GM23248 (cell line): Measurements from ENCODE around the gene TAMALIN. TPM values are rescaled to one million over a fixed set of nuclear protein-coding genes. Genes with fewer than 3 reads are reported as not detected.

Experiments used
- DNase-seq: peaks from one replicate; pipeline ENCODE4 v3.0.0-alpha.2; 2015
- H2AFZ ChIP-seq: fragments of 200-600 bp; sonication (generic); 2 replicates; pipeline ENCODE4 v1.6.1; 2016; ENCODE audit warnings: antibody characterized with exemption
- H3F3A ChIP-seq: fragments of 200-600 bp; sonication (generic); 2 replicates; pipeline ENCODE4 v1.6.1; 2016; ENCODE audit warnings: mild to moderate bottlenecking, antibody characterized with exemption, mixed run types; ENCODE audit not compliant: insufficient read depth
- H3K27ac ChIP-seq: fragments of 200-600 bp; sonication (generic); 2 replicates; pipeline ENCODE4 v1.5.1; 2016; ENCODE audit warnings: mild to moderate bottlenecking
- H3K27me3 ChIP-seq: fragments of 200-600 bp; sonication (generic); replicated peaks from 2 replicates; pipeline ENCODE4 v1.6.1; 2016; ENCODE audit warnings: mild to moderate bottlenecking; ENCODE audit not compliant: insufficient read depth
- H3K36me3 ChIP-seq: fragments of 200-600 bp; sonication (generic); 2 replicates; pipeline ENCODE4 v1.6.1; 2016; ENCODE audit warnings: low read depth, mild to moderate bottlenecking
- H3K4me1 ChIP-seq: fragments of 200-600 bp; sonication (generic); 2 replicates; pipeline ENCODE4 v1.6.1; 2016; ENCODE audit warnings: mild to moderate bottlenecking; ENCODE audit not compliant: insufficient read depth
- H3K4me2 ChIP-seq: fragments of 200-600 bp; sonication (generic); one replicate; pipeline ENCODE4 v1.6.1; 2016; ENCODE audit warnings: mild to moderate bottlenecking; ENCODE audit not compliant: unreplicated experiment
- H3K4me3 ChIP-seq: fragments of 200-600 bp; sonication (generic); 2 replicates; pipeline ENCODE4 v1.5.1; 2016; ENCODE audit warnings: mild to moderate bottlenecking
- H3K79me2 ChIP-seq: fragments of 200-600 bp; sonication (generic); 2 replicates; pipeline ENCODE4 v1.6.1; 2016; ENCODE audit warnings: mild to moderate bottlenecking; ENCODE audit not compliant: insufficient read depth
- H3K9ac ChIP-seq: fragments of 200-600 bp; sonication (generic); 2 replicates; pipeline ENCODE4 v1.6.1; 2016; ENCODE audit warnings: mild to moderate bottlenecking
- H3K9me2 ChIP-seq: fragments of 200-600 bp; sonication (generic); 2 replicates; pipeline ENCODE4 v1.6.1; 2016; ENCODE audit warnings: mixed run types, mild to moderate bottlenecking, moderate library complexity; ENCODE audit not compliant: insufficient read depth
- H3K9me3 ChIP-seq: fragments of 200-600 bp; sonication (generic); one replicate; pipeline ENCODE4 v1.6.1; 2017; ENCODE audit warnings: low read depth
- H4K20me1 ChIP-seq: fragments of 200-600 bp; sonication (generic); 2 replicates; pipeline ENCODE4 v1.6.0; 2016; ENCODE audit not compliant: insufficient read depth
- EZH2 ChIP-seq: fragments of 200-600 bp; sonication (generic); IDR thresholded peaks from 2 replicates; pipeline ENCODE4 v1.6.1; 2018; ENCODE audit warnings: antibody characterized with exemption, mild to moderate bottlenecking; ENCODE audit not compliant: insufficient read depth, poor library complexity, severe bottlenecking
- EZH2phosphoT487 ChIP-seq: fragments of 200-600 bp; sonication (generic); IDR thresholded peaks from 2 replicates; pipeline ENCODE4 v1.6.1; 2018; ENCODE audit warnings: antibody characterized with exemption, moderate library complexity, mild to moderate bottlenecking, low read depth; ENCODE audit not compliant: insufficient read depth
- WGBS, 2 experiments: methylation state at CpG; one replicate each; pipeline ENCODE4 v1.1.6; 2015 to 2017; ENCODE audit warnings: low lambda C conversion rate in 2 of 2, low coverage in 1 of 2; ENCODE audit errors: missing lambda C conversion rate in 2 of 2; 5-methylcytosine and 5-hydroxymethylcytosine counted together
- in situ Hi-C: fragments of 300-500 bp; cut with MboI; formaldehyde crosslinking; loops from 2 replicates; pipeline ENCODE4 v1.15.0; 2020
- polyA plus RNA-seq: library from polyadenylated mRNA; unstranded; fragments of >200 nt; fragmentation: Nextera tagmentation; extraction: Ambion mirVana; gene quantifications from 2 replicates; pipeline ENCODE4 v1.2.1, GENCODE V29; 2016
- total RNA-seq: library from RNA; depleted of rRNA; stranded (reverse); fragments of >200 nt; shearing (Covaris generic); gene quantifications from 2 replicates; pipeline ENCODE4 v1.2.3, GENCODE V29; 2014

TAMALIN gene
- total and polyA plus RNA-seq, 2 experiments from 2014 or later, result 2.2 TPM; not detected in 1

GRCh38 chr12:51994539-51994820 is 12.3 kb upstream of the TAMALIN start:
- peaks cover 12% of the 10 kb centered on the region for H3K4me1 ChIP-seq
- H3K27me3 ChIP-seq, result no peaks in the 10 kb centered on the region
- no peak overlapping the region for H3K9ac ChIP-seq
- H3K36me3 ChIP-seq, result peaks cover 7% of the 10 kb centered on the region; the same call in 1 of the 2 replicates
- TF ChIP-seq EZH2phosphoT487 (no peak), EZH2 (no peak)
- H3K79me2 ChIP-seq, result no peaks in the 10 kb centered on the region
- 82 to 84% methylated on average over 17 of the region's 17 CpGs for WGBS, 2 experiments
- 0 out of 2 replicates have a peak, but pooled peaks cover 4% of the 10 kb centered on the region for H3F3A ChIP-seq
- H3K9me2 ChIP-seq, result no peaks in the 10 kb centered on the region
- no peak overlapping the region for H3K4me2 ChIP-seq
- in situ Hi-C loops, result no loop called here
- H4K20me1 ChIP-seq, result no peaks in the 10 kb centered on the region; the same call in 1 of the 2 replicates
- H3K4me3 ChIP-seq, result no peak overlapping the region
- no peaks in the 10 kb centered on the region for H3K9me3 ChIP-seq
- DNase-seq, result no peak
- H3K27ac ChIP-seq, result peak overlapping the region; percentile 30; the same call in 1 of the 2 replicates
- no peak overlapping the region for H2AFZ ChIP-seq

- no peak overlapping the region for H3K9ac ChIP-seq
- H3K36me3 ChIP-seq, result peaks cover 7% of the 10 kb centered on the region; the same call in 1 of the 2 replicates
- peak; percentile 66 for DNase-seq
- H3K27ac ChIP-seq, result peak overlapping the region; percentile 30; the same call in 1 of the 2 replicates
- H3K27me3 ChIP-seq, result no peaks in the 10 kb centered on the region
- no peaks in the 10 kb centered on the region for H3K9me3 ChIP-seq
- TF ChIP-seq EZH2 (no peak), EZH2phosphoT487 (no peak)
- in situ Hi-C loops, result no loop called here
- no peaks in the 10 kb centered on the region for H3K79me2 ChIP-seq
- H4K20me1 ChIP-seq, result no peaks in the 10 kb centered on the region; the same call in 1 of the 2 replicates
- WGBS, 2 experiments, result 17 to 30% methylated on average over 4 of the region's 4 CpGs
- H3K4me2 ChIP-seq, result no peak overlapping the region
- H2AFZ ChIP-seq, result no peak overlapping the region
- H3K9me2 ChIP-seq, result no peaks in the 10 kb centered on the region
- H3F3A ChIP-seq, result 0 out of 2 replicates have a peak, but pooled peaks cover 4% of the 10 kb centered on the region
- H3K4me1 ChIP-seq, result peaks cover 12% of the 10 kb centered on the region
- H3K4me3 ChIP-seq, result no peak overlapping the region
Measured at GRCh38 chr12:51994959-51995358, 11.8 kb upstream of the TAMALIN start.

GRCh38 chr12:51997136-51997535 is 9.6 kb upstream of the TAMALIN start:
- in situ Hi-C loops, result no loop called here
- 82 to 83% methylated on average over 5 of the region's 5 CpGs for WGBS, 2 experiments

GRCh38 chr12:52003016-52003550 is 3.7 kb upstream of the TAMALIN start:
- DNase-seq, result no peak
- no peak overlapping the region for H2AFZ ChIP-seq
- H3K9ac ChIP-seq, result no peak overlapping the region
- no peak overlapping the region for H3K27ac ChIP-seq
- no peak overlapping the region for H3K4me3 ChIP-seq
- H4K20me1 ChIP-seq, result no peaks in the 10 kb centered on the region; the same call in 1 of the 2 replicates
- WGBS, 2 experiments, result 81 to 84% methylated on average over 8 of the region's 8 CpGs
- no peaks in the 10 kb centered on the region for H3K4me1 ChIP-seq
- H3K9me2 ChIP-seq, result no peaks in the 10 kb centered on the region
- TF ChIP-seq EZH2phosphoT487 (no peak), EZH2 (no peak)
- no peaks in the 10 kb centered on the region for H3K36me3 ChIP-seq
- in situ Hi-C loops, result no loop called here
- H3K9me3 ChIP-seq, result no peaks in the 10 kb centered on the region
- H3F3A ChIP-seq, result no peaks in the 10 kb centered on the region
- no peaks in the 10 kb centered on the region for H3K79me2 ChIP-seq
- H3K27me3 ChIP-seq, result no peaks in the 10 kb centered on the region
- H3K4me2 ChIP-seq, result no peak overlapping the region

More at GRCh38 chr12:51997136-51997535, 9.6 kb upstream of the TAMALIN start:
- Histone ChIP-seq H3K9ac (no peak overlapping the region), H4K20me1 (no peaks in the 10 kb centered on the region; the same call in 1 of the 2 replicates), H3K9me3 (no peaks in the 10 kb centered on the region), H3K4me2 (no peak overlapping the region), H3K4me1 (peaks cover 12% of the 10 kb centered on the region), H3K79me2 (no peaks in the 10 kb centered on the region), H3K36me3 (peaks cover 3% of the 10 kb centered on the region; the same call in 1 of the 2 replicates), H3K27me3 (no peaks in the 10 kb centered on the region), H2AFZ (no peak overlapping the region), H3K4me3 (no peak overlapping the region), H3F3A (0 out of 2 replicates have a peak, but pooled peaks cover 4% of the 10 kb centered on the region), H3K27ac (no peak overlapping the region), H3K9me2 (no peaks in the 10 kb centered on the region)
- DNase-seq, result no peak
- TF ChIP-seq EZH2phosphoT487 (no peak), EZH2 (no peak)
